Measurements from ENCODE around the gene PDZD2.

PDZD2 gene

DNA sequence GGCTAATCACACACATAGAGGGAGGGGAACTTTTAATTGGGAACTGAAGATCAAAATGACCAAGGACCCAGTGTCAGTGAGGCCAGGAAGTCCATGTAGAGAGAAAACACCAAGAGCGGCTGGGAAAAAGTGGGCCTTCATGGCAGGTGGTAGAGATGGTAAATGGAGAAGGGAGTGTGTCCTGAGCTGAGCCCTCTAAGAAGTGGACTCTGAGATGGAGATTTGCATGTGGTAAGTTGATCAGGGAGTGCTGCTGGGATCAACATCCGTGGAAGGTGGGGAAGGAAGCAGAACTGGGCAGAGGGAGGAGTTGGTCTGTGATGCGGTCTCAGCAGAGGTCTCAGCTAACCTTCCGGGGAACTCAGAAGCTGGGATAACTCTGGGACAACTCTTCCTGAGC is 18.9 kb upstream of the PDZD2 start:
- ChIA-PET CTCF (interaction anchor here (1.2 to 1.7 kb wide), 2 partner anchors 38 to 40 kb away, joined by 4 to 5 read pairs; no protein-coding TSS in a partner anchor), POLR2A (no interaction called here)
- H3K36me3 ChIP-seq (ENCODE audit: control insufficient read depth in 4 of 4, insufficient read depth in 4 of 4, low read length in 3 of 4): no peaks in the 10 kb centered on the region
- no peak overlapping the region for H3K27ac ChIP-seq (ENCODE audit: insufficient read depth in 1 of 2, low read depth in 1 of 2, low read length in 2 of 2, poor library complexity in 1 of 2, severe bottlenecking in 2 of 2)
- H3K4me1 ChIP-seq (ENCODE audit: control extremely low read depth in 1 of 4, control insufficient read depth in 4 of 4, insufficient read depth in 4 of 4, low read length in 3 of 4): peaks cover 0 to 16% (median 6%) of the 10 kb centered on the region in 4 experiments
- WGBS (ENCODE audit: insufficient coverage): 94% methylated on average over 4 of the region's 4 CpGs
- no peaks in the 10 kb centered on the region for H3K9me3 ChIP-seq (ENCODE audit: control extremely low read depth in 1 of 5, control insufficient read depth in 4 of 5, insufficient read depth in 2 of 5, low read depth in 1 of 5, low read length in 4 of 5)
- no peak for DNase-seq
- no peak overlapping the region for H3K4me3 ChIP-seq (ENCODE audit: control insufficient read depth in 1 of 7, extremely low read depth in 1 of 7, insufficient read depth in 4 of 7, low read depth in 2 of 7, low read length in 6 of 7)
- no peaks in the 10 kb centered on the region for H3K27me3 ChIP-seq (replicated peaks in 2 of 5; ENCODE audit: control insufficient read depth in 4 of 5, insufficient read depth in 5 of 5, low read length in 4 of 5)

DNA sequence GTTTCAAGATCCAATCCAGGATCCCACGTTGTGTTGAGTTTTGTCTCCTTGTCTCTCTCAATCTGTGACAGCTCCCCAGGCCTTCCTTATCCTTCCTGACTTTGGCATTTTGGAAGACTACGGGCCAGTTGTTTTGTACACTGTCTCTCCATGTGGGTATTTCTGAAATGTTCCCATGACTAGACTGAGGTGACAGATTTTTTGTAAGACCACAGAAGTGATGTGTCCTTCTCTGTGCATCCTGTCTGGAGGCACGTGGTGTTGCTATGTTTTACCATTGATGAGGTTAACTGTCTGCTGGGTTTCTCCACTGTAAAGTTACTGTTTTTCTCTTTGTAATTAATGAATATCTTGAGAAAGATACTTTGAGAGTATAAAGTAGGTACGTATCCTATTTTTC is 15.7 kb upstream of the PDZD2 start:
- DNase-seq: no peak
- ChIA-PET CTCF (no interaction called here), POLR2A (no interaction called here)
- WGBS (ENCODE audit: insufficient coverage): 67% methylated on average over 3 of the region's 4 CpGs
- Histone ChIP-seq H3K36me3 (ENCODE audit: control insufficient read depth in 4 of 4, insufficient read depth in 4 of 4, low read length in 3 of 4) (no peaks in the 10 kb centered on the region), H3K4me1 (ENCODE audit: control extremely low read depth in 1 of 4, control insufficient read depth in 4 of 4, insufficient read depth in 4 of 4, low read length in 3 of 4) (peaks cover 0 to 10% (median 3%) of the 10 kb centered on the region in 4 experiments), H3K4me3 (ENCODE audit: control insufficient read depth in 1 of 7, extremely low read depth in 1 of 7, insufficient read depth in 4 of 7, low read depth in 2 of 7, low read length in 6 of 7) (no peak overlapping the region), H3K9me3 (ENCODE audit: control extremely low read depth in 1 of 5, control insufficient read depth in 4 of 5, insufficient read depth in 2 of 5, low read depth in 1 of 5, low read length in 4 of 5) (no peaks in the 10 kb centered on the region), H3K27ac (ENCODE audit: insufficient read depth in 1 of 2, low read depth in 1 of 2, low read length in 2 of 2, poor library complexity in 1 of 2, severe bottlenecking in 2 of 2) (no peak overlapping the region), H3K27me3 (replicated peaks in 2 of 5; ENCODE audit: control insufficient read depth in 4 of 5, insufficient read depth in 5 of 5, low read length in 4 of 5) (peaks cover 0 to 4% (median 0%) of the 10 kb centered on the region in 5 experiments)

DNA sequence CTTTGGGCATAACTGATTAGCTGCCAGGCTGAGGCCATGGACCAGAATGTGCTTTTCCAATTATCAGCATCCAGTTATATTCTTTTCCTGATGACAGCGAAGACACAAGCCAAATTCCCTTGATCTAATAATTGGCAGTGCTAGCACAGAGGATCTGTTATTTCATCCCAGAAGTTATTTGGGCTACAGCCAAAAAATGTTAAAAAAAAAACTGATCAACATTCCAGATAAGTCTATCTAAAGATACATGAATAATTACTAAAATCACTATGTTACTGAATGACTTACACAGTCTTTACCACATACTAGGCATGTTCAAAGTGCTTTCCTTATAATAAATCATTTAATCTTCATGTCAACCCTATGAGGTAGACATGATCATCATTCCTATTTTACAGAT is 13.5 kb upstream of the PDZD2 start:
- ChIA-PET POLR2A (interaction anchor here (0.7 kb wide), 1 partner anchor 63 kb away, joined by 6 read pairs; no protein-coding TSS in a partner anchor), CTCF (no interaction called here)
- Histone ChIP-seq H3K4me3 (ENCODE audit: control insufficient read depth in 1 of 7, extremely low read depth in 1 of 7, insufficient read depth in 4 of 7, low read depth in 2 of 7, low read length in 6 of 7) (no peak overlapping the region), H3K36me3 (ENCODE audit: control insufficient read depth in 4 of 4, insufficient read depth in 4 of 4, low read length in 3 of 4) (no peaks in the 10 kb centered on the region), H3K27ac (ENCODE audit: insufficient read depth in 1 of 2, low read depth in 1 of 2, low read length in 2 of 2, poor library complexity in 1 of 2, severe bottlenecking in 2 of 2) (no peak overlapping the region), H3K9me3 (ENCODE audit: control extremely low read depth in 1 of 5, control insufficient read depth in 4 of 5, insufficient read depth in 2 of 5, low read depth in 1 of 5, low read length in 4 of 5) (no peaks in the 10 kb centered on the region), H3K4me1 (ENCODE audit: control extremely low read depth in 1 of 4, control insufficient read depth in 4 of 4, insufficient read depth in 4 of 4, low read length in 3 of 4) (peaks cover 0 to 2% (median 0%) of the 10 kb centered on the region in 4 experiments), H3K27me3 (replicated peaks in 2 of 5; ENCODE audit: control insufficient read depth in 4 of 5, insufficient read depth in 5 of 5, low read length in 4 of 5) (peaks cover 0 to 4% (median 0%) of the 10 kb centered on the region in 5 experiments)
- no CpG with 5 or more reads among the region's 1 CpG for WGBS (ENCODE audit: insufficient coverage)
- no peak for DNase-seq

DNA sequence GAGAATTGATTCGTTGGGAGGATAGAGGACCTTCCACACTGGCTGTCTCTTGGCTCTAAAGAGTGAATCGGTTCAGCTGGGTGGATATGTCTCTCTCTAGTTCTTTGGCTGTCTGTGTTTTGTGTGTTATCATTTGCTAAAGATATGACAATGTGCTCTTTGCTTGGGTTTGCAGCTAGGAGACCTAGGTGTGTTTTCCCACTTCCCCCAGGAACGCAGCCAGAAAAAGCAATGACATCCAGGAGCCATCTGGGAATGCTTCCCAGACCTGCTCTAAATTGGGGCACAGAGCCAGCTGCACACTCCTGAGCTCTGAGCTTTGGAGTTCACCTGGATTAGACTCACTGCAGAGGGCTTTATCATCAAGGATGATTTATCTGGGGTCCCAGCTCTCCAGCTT is 12.8 kb upstream of the PDZD2 start:
- CTCF ChIA-PET: interaction anchor here (1.2 to 4.5 kb wide), 3 partner anchors 13 to 173 kb away, joined by 3 to 23 read pairs (median 3); partner anchors contain the start of gene PDZD2
- 97% methylated on average over 3 of the region's 3 CpGs for WGBS (ENCODE audit: insufficient coverage)
- DNase-seq: no peak

DNA sequence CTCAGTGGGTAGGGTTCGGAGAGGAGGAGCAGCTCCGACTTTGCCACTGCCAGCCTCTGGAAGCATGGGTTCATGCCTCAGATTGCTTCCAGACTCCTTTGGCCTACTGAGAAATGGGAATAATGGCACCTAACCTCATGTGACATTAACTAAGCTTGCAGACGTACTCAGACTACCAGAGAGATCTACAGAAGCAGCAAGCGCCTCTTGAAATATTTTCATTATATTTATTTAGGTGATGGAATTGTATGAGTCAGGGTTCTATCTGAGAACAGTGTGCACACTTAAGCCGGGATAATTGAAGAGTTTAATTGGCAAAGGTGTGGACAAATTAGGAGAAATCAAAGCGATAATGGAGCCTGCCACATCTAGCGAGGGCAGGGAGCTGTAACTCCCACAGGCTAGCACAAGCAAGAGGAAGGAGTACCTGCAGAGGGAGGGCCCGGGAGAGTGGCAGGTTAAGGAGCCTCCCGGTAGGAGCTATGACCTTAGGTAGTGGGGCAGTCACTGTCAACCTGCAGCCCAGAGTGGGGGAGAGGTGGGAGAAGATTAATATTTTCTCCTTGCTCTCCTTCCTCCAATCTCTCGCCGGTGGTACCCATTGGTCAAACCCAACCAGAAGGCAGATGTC is 12.2 kb upstream of the PDZD2 start:
- Histone ChIP-seq H3K27me3 (replicated peaks in 2 of 5; ENCODE audit: control insufficient read depth in 4 of 5, insufficient read depth in 5 of 5, low read length in 4 of 5) (peaks cover 0 to 4% (median 0%) of the 10 kb centered on the region in 5 experiments), H3K4me1 (ENCODE audit: control extremely low read depth in 1 of 4, control insufficient read depth in 4 of 4, insufficient read depth in 4 of 4, low read length in 3 of 4) (peaks cover 0 to 2% (median 0%) of the 10 kb centered on the region in 4 experiments), H3K36me3 (ENCODE audit: control insufficient read depth in 4 of 4, insufficient read depth in 4 of 4, low read length in 3 of 4) (no peaks in the 10 kb centered on the region), H3K27ac (ENCODE audit: insufficient read depth in 1 of 2, low read depth in 1 of 2, low read length in 2 of 2, poor library complexity in 1 of 2, severe bottlenecking in 2 of 2) (no peak overlapping the region), H3K4me3 (ENCODE audit: control insufficient read depth in 1 of 7, extremely low read depth in 1 of 7, insufficient read depth in 4 of 7, low read depth in 2 of 7, low read length in 6 of 7) (no peak overlapping the region), H3K9me3 (ENCODE audit: control extremely low read depth in 1 of 5, control insufficient read depth in 4 of 5, insufficient read depth in 2 of 5, low read depth in 1 of 5, low read length in 4 of 5) (no peaks in the 10 kb centered on the region)
- no peak for DNase-seq
- 96% methylated on average over 5 of the region's 11 CpGs for WGBS (ENCODE audit: insufficient coverage)
- ChIA-PET POLR2A (no interaction called here), CTCF (interaction anchor here (1.2 to 4.5 kb wide), 3 partner anchors 12 to 172 kb away, joined by 3 to 23 read pairs (median 3); partner anchors contain the start of gene PDZD2)

More for the DNA sequence above, 12.8 kb upstream of the PDZD2 start:
- H3K9me3 ChIP-seq (ENCODE audit: control extremely low read depth in 1 of 5, control insufficient read depth in 4 of 5, insufficient read depth in 2 of 5, low read depth in 1 of 5, low read length in 4 of 5): no peaks in the 10 kb centered on the region
- H3K27ac ChIP-seq (ENCODE audit: insufficient read depth in 1 of 2, low read depth in 1 of 2, low read length in 2 of 2, poor library complexity in 1 of 2, severe bottlenecking in 2 of 2): no peak overlapping the region
- peaks cover 0 to 4% (median 0%) of the 10 kb centered on the region in 5 experiments for H3K27me3 ChIP-seq (replicated peaks in 2 of 5; ENCODE audit: control insufficient read depth in 4 of 5, insufficient read depth in 5 of 5, low read length in 4 of 5)
- H3K4me1 ChIP-seq (ENCODE audit: control extremely low read depth in 1 of 4, control insufficient read depth in 4 of 4, insufficient read depth in 4 of 4, low read length in 3 of 4): peaks cover 0 to 2% (median 0%) of the 10 kb centered on the region in 4 experiments
- POLR2A ChIA-PET: no interaction called here
- no peaks in the 10 kb centered on the region for H3K36me3 ChIP-seq (ENCODE audit: control insufficient read depth in 4 of 4, insufficient read depth in 4 of 4, low read length in 3 of 4)
- H3K4me3 ChIP-seq (ENCODE audit: control insufficient read depth in 1 of 7, extremely low read depth in 1 of 7, insufficient read depth in 4 of 7, low read depth in 2 of 7, low read length in 6 of 7): no peak overlapping the region

DNA sequence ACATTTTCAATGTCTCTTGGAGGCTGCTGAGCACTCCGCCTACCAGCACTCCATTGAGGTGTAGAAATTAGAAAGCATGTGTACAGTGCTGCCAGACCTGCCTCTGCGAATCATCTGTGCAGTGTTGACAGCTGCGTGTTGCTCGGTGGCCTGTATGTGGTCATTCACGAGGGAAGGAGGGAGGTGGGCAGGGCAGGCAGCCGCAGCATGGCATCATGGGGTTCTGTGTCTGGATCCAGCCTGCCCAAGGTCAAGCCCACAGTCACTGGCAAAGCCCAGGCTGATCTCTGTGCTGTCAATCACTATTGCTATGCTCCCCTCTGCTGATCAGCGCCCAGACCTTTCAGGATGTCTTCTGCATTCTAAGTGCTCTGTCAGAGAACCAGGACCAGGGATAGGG is 8.0 kb upstream of the PDZD2 start:
- H3K9me3 ChIP-seq (ENCODE audit: control extremely low read depth in 1 of 5, control insufficient read depth in 4 of 5, insufficient read depth in 2 of 5, low read depth in 1 of 5, low read length in 4 of 5): no peaks in the 10 kb centered on the region
- H3K27me3 ChIP-seq (replicated peaks in 2 of 5; ENCODE audit: control insufficient read depth in 4 of 5, insufficient read depth in 5 of 5, low read length in 4 of 5): peaks cover 0 to 10% (median 0%) of the 10 kb centered on the region in 5 experiments
- no peak overlapping the region for H3K27ac ChIP-seq (ENCODE audit: insufficient read depth in 1 of 2, low read depth in 1 of 2, low read length in 2 of 2, poor library complexity in 1 of 2, severe bottlenecking in 2 of 2)
- no peak for DNase-seq
- CTCF ChIA-PET: no interaction called here
- WGBS (ENCODE audit: insufficient coverage): 97% methylated on average over 7 of the region's 7 CpGs
- POLR2A ChIA-PET: no interaction called here
- H3K4me3 ChIP-seq (ENCODE audit: control insufficient read depth in 1 of 7, extremely low read depth in 1 of 7, insufficient read depth in 4 of 7, low read depth in 2 of 7, low read length in 6 of 7): no peak overlapping the region
- H3K4me1 ChIP-seq (ENCODE audit: control extremely low read depth in 1 of 4, control insufficient read depth in 4 of 4, insufficient read depth in 4 of 4, low read length in 3 of 4): peaks cover 0 to 3% (median 1%) of the 10 kb centered on the region in 4 experiments
- no peaks in the 10 kb centered on the region for H3K36me3 ChIP-seq (ENCODE audit: control insufficient read depth in 4 of 4, insufficient read depth in 4 of 4, low read length in 3 of 4)

DNA sequence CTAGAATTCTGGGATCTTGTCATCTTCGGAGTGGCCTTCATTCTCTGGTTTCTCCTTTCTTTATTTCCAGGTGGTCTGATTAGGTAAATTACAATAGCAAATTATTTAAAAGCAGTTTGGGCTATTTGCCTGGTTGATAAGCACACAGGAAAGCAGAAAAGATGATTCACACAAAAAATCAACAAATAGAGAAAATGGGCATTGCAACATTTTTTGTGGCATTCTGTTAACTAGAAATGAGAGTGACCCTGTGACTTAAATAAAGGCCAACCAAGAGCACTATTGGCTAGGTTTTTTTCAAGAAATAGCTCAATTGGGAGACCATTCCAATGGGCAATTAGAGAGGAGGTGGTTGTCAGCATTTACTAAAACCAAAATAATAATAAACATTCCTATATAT is 6.5 kb upstream of the PDZD2 start:
- no peak overlapping the region for H3K4me3 ChIP-seq (ENCODE audit: control insufficient read depth in 1 of 7, extremely low read depth in 1 of 7, insufficient read depth in 4 of 7, low read depth in 2 of 7, low read length in 6 of 7)
- H3K27ac ChIP-seq (ENCODE audit: insufficient read depth in 1 of 2, low read depth in 1 of 2, low read length in 2 of 2, poor library complexity in 1 of 2, severe bottlenecking in 2 of 2): no peak overlapping the region
- peaks cover 0 to 9% (median 4%) of the 10 kb centered on the region in 4 experiments for H3K4me1 ChIP-seq (ENCODE audit: control extremely low read depth in 1 of 4, control insufficient read depth in 4 of 4, insufficient read depth in 4 of 4, low read length in 3 of 4)
- ChIA-PET POLR2A (no interaction called here), CTCF (no interaction called here)
- no peak for DNase-seq
- WGBS (ENCODE audit: insufficient coverage): no CpG with 5 or more reads among the region's 1 CpG
- H3K36me3 ChIP-seq (ENCODE audit: control insufficient read depth in 4 of 4, insufficient read depth in 4 of 4, low read length in 3 of 4): no peaks in the 10 kb centered on the region
- H3K27me3 ChIP-seq (replicated peaks in 2 of 5; ENCODE audit: control insufficient read depth in 4 of 5, insufficient read depth in 5 of 5, low read length in 4 of 5): peaks cover 0 to 7% (median 0%) of the 10 kb centered on the region in 5 experiments
- H3K9me3 ChIP-seq (ENCODE audit: control extremely low read depth in 1 of 5, control insufficient read depth in 4 of 5, insufficient read depth in 2 of 5, low read depth in 1 of 5, low read length in 4 of 5): no peaks in the 10 kb centered on the region
